ENCODE results near the gene COLEC11.

The COLEC11 gene

GRCh38 chr2:3595404-3595803 lies 492 bp downstream of the COLEC11 start:
- Histone ChIP-seq H3K9me3 (ENCODE audit: low read length) (no peaks in the 10 kb centered on the region), H3K79me2 (ENCODE audit: insufficient read depth, low read length) (no peaks in the 10 kb centered on the region), H3K4me1 (ENCODE audit: insufficient read depth, low read length, severe bottlenecking) (peaks cover 10% of the 10 kb centered on the region), H3K27me3 (ENCODE audit: insufficient read depth, low read length) (peaks cover 7% of the 10 kb centered on the region), H3K27ac (ENCODE audit: low read depth, low read length, poor library complexity, severe bottlenecking) (no peak overlapping the region), H4K20me1 (ENCODE audit: insufficient read depth, low read length) (no peaks in the 10 kb centered on the region), H3K9ac (ENCODE audit: low read length) (no peak overlapping the region), H3K36me3 (ENCODE audit: insufficient read depth, low read length) (no peaks in the 10 kb centered on the region; the same call in 1 of the 2 replicates), H2AFZ (ENCODE audit: low read length) (no peak overlapping the region), H3F3A (ENCODE audit: insufficient read depth, low read length) (no peaks in the 10 kb centered on the region), H3K4me3 (ENCODE audit: low read depth, low read length, poor library complexity, severe bottlenecking) (no peak overlapping the region), H3K9me2 (ENCODE audit: low read depth, low read length) (no peaks in the 10 kb centered on the region), H3K4me2 (ENCODE audit: low read length) (no peak overlapping the region)
- TF ChIP-seq, protein P1, sequence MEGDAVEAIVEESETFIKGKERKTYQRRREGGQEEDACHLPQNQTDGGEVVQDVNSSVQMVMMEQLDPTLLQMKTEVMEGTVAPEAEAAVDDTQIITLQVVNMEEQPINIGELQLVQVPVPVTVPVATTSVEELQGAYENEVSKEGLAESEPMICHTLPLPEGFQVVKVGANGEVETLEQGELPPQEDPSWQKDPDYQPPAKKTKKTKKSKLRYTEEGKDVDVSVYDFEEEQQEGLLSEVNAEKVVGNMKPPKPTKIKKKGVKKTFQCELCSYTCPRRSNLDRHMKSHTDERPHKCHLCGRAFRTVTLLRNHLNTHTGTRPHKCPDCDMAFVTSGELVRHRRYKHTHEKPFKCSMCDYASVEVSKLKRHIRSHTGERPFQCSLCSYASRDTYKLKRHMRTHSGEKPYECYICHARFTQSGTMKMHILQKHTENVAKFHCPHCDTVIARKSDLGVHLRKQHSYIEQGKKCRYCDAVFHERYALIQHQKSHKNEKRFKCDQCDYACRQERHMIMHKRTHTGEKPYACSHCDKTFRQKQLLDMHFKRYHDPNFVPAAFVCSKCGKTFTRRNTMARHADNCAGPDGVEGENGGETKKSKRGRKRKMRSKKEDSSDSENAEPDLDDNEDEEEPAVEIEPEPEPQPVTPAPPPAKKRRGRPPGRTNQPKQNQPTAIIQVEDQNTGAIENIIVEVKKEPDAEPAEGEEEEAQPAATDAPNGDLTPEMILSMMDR (IDR thresholded peaks at IDR 0.05; ENCODE audit: low read length): no peak
- TF ChIP-seq EZH2 (IDR thresholded peaks at IDR 0.05; ENCODE audit: borderline replicate concordance, low read length): no peak

- no peaks in the 10 kb centered on the region; the same call in 1 of the 2 replicates for H3K36me3 ChIP-seq (ENCODE audit: insufficient read depth, low read length)
- no peak for TF ChIP-seq EZH2 (IDR thresholded peaks at IDR 0.05; ENCODE audit: borderline replicate concordance, low read length)
- TF ChIP-seq, protein P1 (IDR thresholded peaks at IDR 0.05; ENCODE audit: low read length): no peak
- no peaks in the 10 kb centered on the region for H4K20me1 ChIP-seq (ENCODE audit: insufficient read depth, low read length)
- H3K27ac ChIP-seq (ENCODE audit: low read depth, low read length, poor library complexity, severe bottlenecking): no peak overlapping the region
- H2AFZ ChIP-seq (ENCODE audit: low read length): no peak overlapping the region
- H3K4me1 ChIP-seq (ENCODE audit: insufficient read depth, low read length, severe bottlenecking): peaks cover 16% of the 10 kb centered on the region
- peaks cover 7% of the 10 kb centered on the region for H3K27me3 ChIP-seq (ENCODE audit: insufficient read depth, low read length)
- no peaks in the 10 kb centered on the region for H3K9me3 ChIP-seq (ENCODE audit: low read length)
- no peaks in the 10 kb centered on the region for H3K79me2 ChIP-seq (ENCODE audit: insufficient read depth, low read length)
- H3K9me2 ChIP-seq (ENCODE audit: low read depth, low read length): no peaks in the 10 kb centered on the region
- no peak overlapping the region for H3K9ac ChIP-seq (ENCODE audit: low read length)
- no peaks in the 10 kb centered on the region for H3F3A ChIP-seq (ENCODE audit: insufficient read depth, low read length)
- no peak overlapping the region for H3K4me3 ChIP-seq (ENCODE audit: low read depth, low read length, poor library complexity, severe bottlenecking)
- H3K4me2 ChIP-seq (ENCODE audit: low read length): no peak overlapping the region
Measured at GRCh38 chr2:3595985-3596384, 1.1 kb downstream of the COLEC11 start.

- Histone ChIP-seq H3K4me1 (ENCODE audit: insufficient read depth, low read length, severe bottlenecking) (peaks cover 16% of the 10 kb centered on the region), H3K4me3 (ENCODE audit: low read depth, low read length, poor library complexity, severe bottlenecking) (no peak overlapping the region), H3K9ac (ENCODE audit: low read length) (no peak overlapping the region), H3K36me3 (ENCODE audit: insufficient read depth, low read length) (no peaks in the 10 kb centered on the region; the same call in 1 of the 2 replicates), H4K20me1 (ENCODE audit: insufficient read depth, low read length) (no peaks in the 10 kb centered on the region), H3K27ac (ENCODE audit: low read depth, low read length, poor library complexity, severe bottlenecking) (no peak overlapping the region), H3K9me2 (ENCODE audit: low read depth, low read length) (no peaks in the 10 kb centered on the region), H3K27me3 (ENCODE audit: insufficient read depth, low read length) (peaks cover 10% of the 10 kb centered on the region), H3K79me2 (ENCODE audit: insufficient read depth, low read length) (no peaks in the 10 kb centered on the region), H3K4me2 (ENCODE audit: low read length) (no peak overlapping the region), H3F3A (ENCODE audit: insufficient read depth, low read length) (no peaks in the 10 kb centered on the region), H2AFZ (ENCODE audit: low read length) (no peak overlapping the region), H3K9me3 (ENCODE audit: low read length) (no peaks in the 10 kb centered on the region)
- TF ChIP-seq EZH2 (IDR thresholded peaks at IDR 0.05; ENCODE audit: borderline replicate concordance, low read length): no peak
- TF ChIP-seq, protein P1 (IDR thresholded peaks at IDR 0.05; ENCODE audit: low read length): no peak
Measured at GRCh38 chr2:3596901-3597417, 2.0 kb downstream of the COLEC11 start.

All from OCI-LY1 (cell line).